GM10248 (cell line): Measurements from ENCODE around the gene FAM13C.

Experiments used
- CTCF ChIA-PET: fragments of 300-600 bp; sonication (Branson Sonifier 250); formaldehyde crosslinking; extraction: SDS; loops from one replicate; lab custom pipeline; 2021; ENCODE audit warnings: antibody characterized with exemption; lab: Yijun Ruan, JAX
- POLR2A ChIA-PET: fragments of 350-650 bp; sonication (Branson Sonifier 250); formaldehyde crosslinking; extraction: SDS; loops from one replicate; lab custom pipeline; 2020; ENCODE audit warnings: antibody characterized with exemption; lab: Yijun Ruan, JAX
- DNase-seq: peaks from one replicate; pipeline ENCODE4 v3.0.0; 2012; ENCODE audit errors: extremely low spot score
- TF ChIP-seq, protein P1 (sequence below): IDR thresholded peaks from 2 replicates; pipeline ENCODE4 v1.5.1; 2012; ENCODE audit warnings: mild to moderate bottlenecking, low read depth; ENCODE audit errors: extremely low read depth, missing control alignments, control extremely low read depth

FAM13C gene

DNA sequence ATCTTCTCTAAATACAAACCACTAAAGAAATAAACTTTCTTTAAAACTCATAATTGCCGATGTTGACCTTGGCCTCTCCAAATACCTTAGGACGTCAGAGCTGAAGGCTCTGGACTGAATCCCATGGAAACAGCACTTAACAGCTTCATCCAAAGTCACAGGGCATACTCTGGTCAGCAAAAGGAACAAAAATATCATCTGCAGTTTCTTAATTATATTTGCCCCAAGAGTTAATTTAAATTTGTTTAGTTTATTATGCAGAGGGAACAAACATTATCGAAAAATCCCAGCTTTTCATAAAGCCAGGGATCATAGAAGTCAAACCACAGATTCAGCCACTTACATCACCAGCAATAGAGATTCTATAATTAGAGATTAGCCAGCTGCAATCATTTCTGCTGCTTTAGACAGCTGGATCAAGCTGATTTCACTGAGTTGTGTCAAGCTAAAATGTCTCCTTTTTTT, 20.5 kb upstream of the FAM13C start:
- no peak for DNase-seq
- TF ChIP-seq, protein P1, sequence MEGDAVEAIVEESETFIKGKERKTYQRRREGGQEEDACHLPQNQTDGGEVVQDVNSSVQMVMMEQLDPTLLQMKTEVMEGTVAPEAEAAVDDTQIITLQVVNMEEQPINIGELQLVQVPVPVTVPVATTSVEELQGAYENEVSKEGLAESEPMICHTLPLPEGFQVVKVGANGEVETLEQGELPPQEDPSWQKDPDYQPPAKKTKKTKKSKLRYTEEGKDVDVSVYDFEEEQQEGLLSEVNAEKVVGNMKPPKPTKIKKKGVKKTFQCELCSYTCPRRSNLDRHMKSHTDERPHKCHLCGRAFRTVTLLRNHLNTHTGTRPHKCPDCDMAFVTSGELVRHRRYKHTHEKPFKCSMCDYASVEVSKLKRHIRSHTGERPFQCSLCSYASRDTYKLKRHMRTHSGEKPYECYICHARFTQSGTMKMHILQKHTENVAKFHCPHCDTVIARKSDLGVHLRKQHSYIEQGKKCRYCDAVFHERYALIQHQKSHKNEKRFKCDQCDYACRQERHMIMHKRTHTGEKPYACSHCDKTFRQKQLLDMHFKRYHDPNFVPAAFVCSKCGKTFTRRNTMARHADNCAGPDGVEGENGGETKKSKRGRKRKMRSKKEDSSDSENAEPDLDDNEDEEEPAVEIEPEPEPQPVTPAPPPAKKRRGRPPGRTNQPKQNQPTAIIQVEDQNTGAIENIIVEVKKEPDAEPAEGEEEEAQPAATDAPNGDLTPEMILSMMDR = no peak
- ChIA-PET CTCF (interaction anchor here (0.6 to 1.5 kb wide), 3 partner anchors 10 to 64 kb away, joined by 3 read pairs; no protein-coding TSS in a partner anchor), POLR2A (no interaction called here)

DNA sequence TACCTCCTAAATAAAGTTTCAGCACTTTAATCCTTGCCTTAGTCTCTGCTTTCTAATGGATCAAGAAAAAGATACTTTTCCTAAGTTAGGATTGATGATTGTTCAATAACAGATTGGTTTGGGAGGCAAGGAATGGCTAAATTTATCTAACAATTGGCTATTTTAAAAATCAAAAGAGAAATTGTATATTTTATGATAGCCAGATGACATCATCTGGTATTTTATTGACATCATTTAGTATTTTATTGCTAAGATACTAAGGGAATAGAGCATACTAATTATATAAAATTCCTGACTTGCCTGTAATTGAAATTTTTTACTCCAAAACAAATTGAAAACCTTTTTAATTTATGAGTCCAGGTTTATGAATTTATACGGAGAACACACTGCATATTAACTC, 19.3 kb upstream of the FAM13C start:
- POLR2A ChIA-PET = no interaction called here
- TF ChIP-seq, protein P1 = no peak
- DNase-seq = no peak
- CTCF ChIA-PET = interaction anchor here (1.4 kb wide), 1 partner anchor 9 kb away, joined by 3 read pairs; no protein-coding TSS in a partner anchor

DNA sequence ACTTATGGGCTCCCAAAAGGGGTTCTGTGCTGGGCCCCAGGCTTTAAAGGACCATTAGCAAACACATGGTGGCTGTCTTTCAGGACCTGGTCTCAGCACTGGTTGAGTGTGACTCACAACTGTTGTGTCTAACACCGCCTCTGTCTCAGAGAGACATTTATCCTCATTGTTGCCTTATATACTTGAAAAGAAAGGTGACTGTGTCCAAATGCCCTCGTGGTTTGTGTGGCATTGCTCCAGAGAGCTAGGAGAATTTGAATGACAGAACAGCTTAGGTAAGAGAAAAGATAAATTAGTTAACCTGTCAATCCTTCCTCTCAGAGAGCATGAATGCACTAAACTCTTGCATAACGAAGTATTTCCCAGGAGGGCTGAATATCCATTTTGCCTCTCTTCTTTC, 14.5 kb upstream of the FAM13C start:
- POLR2A ChIA-PET = no interaction called here
- CTCF ChIA-PET = interaction anchor here (1.7 kb wide), 1 partner anchor 11 kb away, joined by 4 read pairs; no protein-coding TSS in a partner anchor
- TF ChIP-seq, protein P1 = no peak
- no peak for DNase-seq

DNA sequence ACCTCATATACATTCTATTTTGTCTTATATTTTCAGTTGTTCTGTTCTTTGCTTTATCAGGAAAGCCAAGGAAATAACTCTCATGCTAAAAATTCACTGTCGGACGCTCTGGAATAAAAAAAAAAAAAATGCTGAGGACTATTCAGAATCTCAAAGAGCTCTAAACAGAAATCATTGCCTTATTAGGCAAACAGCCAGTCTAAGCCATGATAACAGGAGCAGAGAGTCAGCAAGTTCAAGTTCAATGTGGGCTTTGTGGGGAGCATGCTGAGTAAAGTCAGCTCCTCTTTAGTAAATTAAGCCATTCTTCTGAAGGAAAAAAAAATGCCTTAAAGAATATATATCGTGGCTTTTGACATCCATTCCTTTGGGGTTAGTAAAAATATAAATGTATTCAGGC, 13.6 kb upstream of the FAM13C start:
- no peak for DNase-seq
- ChIA-PET CTCF (interaction anchor here (1.7 kb wide), 1 partner anchor 10 kb away, joined by 4 read pairs; no protein-coding TSS in a partner anchor), POLR2A (no interaction called here)
- TF ChIP-seq, protein P1 = no peak

DNA sequence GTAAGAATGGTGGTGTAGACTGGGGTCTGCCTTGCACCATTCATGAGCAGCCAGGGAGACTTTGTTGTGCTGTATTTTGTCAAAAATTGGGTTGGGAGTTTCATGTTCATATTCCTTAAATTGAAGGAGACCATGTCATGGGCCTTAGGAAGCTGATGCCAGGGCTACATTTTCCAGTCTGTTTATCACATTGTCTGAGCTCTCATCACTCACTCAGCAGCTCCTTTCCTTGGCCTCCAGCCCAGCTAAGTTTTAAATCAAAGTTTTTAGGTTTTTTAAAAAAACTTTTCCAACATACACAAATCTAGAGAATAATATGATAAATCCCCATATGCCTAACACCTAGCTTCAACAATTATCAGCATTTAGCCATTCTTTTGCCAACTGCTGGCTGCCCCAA, 12.6 kb upstream of the FAM13C start:
- ChIA-PET CTCF (no interaction called here), POLR2A (no interaction called here)
- no peak for DNase-seq
- TF ChIP-seq, protein P1 = no peak

DNA sequence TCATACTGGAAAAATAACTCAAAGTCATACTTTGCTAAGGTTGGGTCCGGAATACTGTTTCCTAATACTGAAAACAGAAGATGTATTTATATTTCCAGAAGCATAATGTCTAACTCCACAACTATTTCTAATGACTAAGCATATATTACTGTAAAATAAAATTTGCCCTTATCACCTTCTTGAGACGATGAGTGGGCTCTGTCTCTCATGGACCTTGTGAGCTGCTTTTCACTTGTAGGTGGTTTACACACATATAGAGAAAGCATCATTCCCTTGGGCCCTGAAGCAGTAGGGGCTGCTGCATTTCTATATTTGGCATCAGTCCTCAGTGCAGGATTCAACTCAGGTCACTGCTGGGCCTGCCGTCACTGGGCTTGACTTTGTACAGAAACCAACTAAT, 10.7 kb upstream of the FAM13C start:
- TF ChIP-seq, protein P1 = no peak
- POLR2A ChIA-PET = no interaction called here
- CTCF ChIA-PET = interaction anchor here (0.8 to 1.7 kb wide), 2 partner anchors 9 to 18 kb away, joined by 3 read pairs; no protein-coding TSS in a partner anchor
- no peak for DNase-seq
